HUDEP-2 (cell line): Measurements from ENCODE around the gene MTHFD2L.
"Not testable (repeated sequence)": the region's sequence is repeated elsewhere in the genome, so short reads cannot be mapped to it uniquely, and the experiment has no call there.

Source experiments
- DNase-seq, 76 experiments: peaks; one replicate each; lab custom pipeline; 2025; ENCODE audit not compliant: unreplicated experiment in 76 of 76; lab: John Stamatoyannopoulos, UW

MTHFD2L gene

DNA sequence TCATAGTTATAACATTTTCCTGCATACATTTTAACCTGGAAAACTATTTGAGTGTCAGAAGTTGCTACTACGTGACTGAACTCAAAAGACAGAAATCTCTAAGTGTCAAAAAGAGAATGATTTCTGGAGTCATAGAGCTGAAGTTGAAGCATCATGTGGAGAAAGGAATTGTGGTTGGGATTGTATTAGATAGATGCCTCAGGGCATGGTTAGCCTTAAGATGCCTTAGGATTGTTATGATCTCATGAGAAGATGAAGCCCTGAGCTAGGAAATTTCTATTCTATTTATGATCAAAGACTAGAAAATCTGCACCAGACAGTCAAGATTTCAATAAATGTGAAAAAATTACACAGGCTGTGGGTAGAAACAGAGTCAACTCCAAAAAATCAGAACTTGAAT is 170.6 kb downstream of the MTHFD2L start:
- no peak for DNase-seq

DNA sequence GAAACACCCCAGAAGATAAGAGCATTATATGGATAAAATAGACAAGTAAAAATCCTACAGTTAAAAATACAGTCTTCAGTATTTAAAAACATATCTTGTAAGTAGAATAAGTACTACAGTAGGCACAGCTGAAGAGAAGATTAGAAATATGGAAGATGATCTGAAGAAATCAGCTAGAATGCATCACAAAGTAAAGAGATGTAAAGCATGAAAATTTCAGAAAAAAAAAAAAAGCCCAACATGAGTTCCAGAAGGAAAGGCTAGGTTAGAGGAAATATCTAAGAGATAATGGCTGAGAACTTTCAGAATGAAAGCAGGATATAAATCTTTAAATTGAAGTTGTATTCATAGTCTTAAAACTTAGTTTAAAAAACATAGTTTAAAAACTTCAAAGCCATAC is 171.4 kb downstream of the MTHFD2L start:
- no peak for DNase-seq

DNA sequence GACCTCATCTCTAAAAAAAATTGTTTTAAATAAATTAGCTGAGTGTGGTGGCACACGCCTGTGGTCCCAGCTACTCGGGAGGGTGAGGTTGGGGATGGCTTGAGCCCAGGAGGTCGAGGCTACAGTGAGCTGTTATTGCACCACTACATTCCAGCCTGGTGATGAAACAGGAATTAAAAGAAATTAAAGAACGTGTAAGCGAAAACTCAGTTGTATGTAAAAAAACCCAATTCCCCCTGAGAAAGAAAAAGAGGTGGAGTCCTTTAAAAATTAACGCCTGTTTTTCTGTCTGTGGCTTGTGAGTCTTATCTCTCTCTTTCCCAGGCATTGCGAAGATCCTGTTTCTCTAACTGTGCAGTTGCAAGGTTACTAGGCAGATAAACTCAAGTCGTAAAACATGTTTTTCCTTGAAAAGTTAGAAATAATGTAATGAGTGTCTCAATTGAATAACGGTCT is 172.4 kb downstream of the MTHFD2L start:
- peak in 1 of 76 experiments; percentile 1 for DNase-seq

DNA sequence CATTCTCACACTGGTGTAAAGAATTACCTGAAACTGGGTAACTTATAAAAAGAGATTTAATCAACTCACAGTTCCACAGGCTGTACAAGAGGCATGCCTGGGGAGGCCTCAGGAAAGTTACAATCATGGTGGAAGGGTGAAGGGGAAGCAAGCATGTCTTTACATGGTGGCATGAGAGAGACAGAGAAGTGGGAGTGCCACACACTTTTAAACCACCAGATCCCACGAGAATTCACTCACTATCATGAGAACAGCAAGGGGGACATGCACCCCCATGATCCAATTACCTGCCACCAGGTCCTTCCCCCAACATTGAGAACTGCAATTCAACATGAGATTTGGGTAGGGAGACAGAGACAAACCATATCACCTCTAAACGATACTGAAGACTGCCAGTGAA is 173.3 kb downstream of the MTHFD2L start:
- no peak for DNase-seq

GRCh38 chr4:74331944-74332343 is 174.0 kb downstream of the MTHFD2L start:
- DNase-seq: no peak

DNA sequence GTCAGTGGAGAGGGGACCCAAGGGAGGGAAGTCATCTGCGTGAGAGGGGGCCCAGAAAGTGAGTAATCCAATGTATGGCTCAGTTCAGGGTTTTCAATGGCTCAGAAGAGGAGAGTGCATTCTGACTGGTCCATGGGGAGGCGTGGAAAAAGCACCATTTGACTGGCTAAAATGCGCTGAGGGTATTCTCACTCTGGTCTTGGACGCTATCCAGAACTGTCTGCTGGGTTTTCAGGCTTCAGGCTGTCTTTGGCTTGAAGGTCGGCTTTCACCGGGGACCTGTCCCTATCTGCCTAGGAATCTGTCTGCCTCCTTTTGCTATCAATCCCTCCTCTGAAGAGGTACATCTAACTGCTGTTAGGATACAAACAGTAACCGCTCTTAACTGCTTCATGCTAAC is 176.7 kb downstream of the MTHFD2L start:
- DNase-seq: no peak

DNA sequence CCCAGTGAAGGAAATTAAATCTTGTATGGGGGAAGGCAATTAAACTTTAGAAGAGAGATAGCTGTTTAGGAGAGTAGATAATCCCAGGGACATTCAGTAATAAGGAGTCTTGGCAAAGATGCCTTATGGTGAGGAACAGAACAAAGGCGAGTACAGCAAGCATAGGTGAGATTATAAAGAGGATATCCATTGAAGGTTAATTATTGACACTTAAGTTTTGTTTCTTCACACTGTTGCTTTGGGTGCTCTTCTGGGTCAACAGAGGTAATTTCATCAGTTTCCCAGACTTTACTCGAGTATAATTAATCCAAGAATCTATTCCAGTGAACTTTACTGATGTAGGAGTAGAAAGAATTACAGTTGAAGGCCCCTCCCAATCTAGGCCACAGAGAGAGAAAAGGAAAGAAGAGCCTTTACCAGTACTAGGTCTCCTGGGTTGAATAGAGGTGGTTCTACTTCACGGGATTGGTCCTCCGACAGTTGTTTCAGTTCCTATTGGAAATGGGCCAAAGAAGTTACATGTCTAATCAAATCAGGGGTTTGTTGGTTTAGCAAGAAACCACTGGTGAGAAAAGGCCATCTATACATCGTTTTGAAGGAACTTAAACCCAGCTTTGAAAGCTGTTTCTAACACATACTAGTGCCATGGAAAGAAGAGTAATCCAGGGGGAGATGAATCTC is 177.6 kb downstream of the MTHFD2L start:
- DNase-seq: no peak

DNA sequence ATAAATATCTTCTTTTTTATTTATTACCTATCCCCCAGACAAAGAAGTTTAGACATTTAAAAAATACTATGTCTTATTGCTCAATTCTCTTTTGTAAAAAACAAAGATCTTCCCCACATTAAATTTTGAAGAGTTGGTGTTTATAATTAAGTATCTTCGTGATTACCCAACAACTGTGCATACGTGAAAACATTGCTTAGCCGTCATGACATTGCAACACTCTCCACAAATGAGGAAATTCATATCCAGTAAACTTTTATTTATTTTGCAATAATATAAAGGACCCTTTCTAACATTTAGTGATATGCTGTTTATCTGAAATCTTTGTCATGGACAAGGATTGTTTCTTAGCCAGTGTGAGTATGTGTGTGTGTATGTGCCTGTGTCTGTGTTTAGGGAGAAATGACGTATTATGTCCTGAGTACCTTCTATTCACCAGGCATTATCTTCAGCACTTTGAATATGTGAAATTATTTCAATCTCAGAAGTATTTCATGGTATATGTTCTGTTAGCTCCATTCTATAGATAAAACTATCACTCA is 180.9 kb downstream of the MTHFD2L start:
- DNase-seq: no peak

GRCh38 chr4:74339501-74339900 is 181.6 kb downstream of the MTHFD2L start:
- DNase-seq: no peak

DNA sequence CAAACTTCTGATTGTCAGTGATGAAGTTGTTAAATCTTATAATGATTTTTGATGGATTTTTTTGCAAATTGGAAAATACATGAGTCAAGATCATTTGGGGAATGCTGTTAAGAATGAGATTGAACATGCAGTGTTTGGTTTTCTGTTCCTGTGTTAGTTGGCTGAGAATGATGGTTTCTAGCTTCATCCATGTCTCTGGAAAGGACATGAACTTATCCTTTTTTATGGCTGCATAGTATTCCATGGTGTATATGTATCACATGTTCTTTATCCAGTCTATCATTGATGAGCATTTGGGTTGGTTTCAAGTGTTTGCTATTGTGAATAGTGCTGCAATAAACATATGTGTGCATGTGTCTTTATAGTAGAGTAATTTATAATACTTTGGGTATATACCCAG is 182.5 kb downstream of the MTHFD2L start:
- not testable (repeated sequence) for DNase-seq

DNA sequence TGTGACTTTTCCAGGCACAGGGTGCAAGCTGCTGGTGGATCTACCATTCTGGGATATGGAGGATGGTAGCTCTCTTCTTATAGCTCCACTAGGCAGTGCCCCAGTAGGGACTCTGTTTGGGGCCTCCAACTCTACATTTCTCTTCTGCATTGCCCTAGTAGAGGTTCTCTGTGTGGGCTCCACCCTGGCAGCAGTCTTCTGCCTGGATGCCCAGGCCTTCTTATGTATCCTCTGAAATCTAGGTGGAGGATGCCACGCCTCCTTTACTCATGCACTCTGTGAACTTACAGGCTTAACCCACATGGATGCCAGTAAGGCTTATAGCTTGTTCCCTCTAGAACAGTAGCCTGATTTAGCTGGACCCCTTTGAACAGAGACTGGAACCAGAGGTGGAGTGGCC is 186.1 kb downstream of the MTHFD2L start:
- DNase-seq: no peak
